ENCODE measurements around the gene FMNL3.

GRCh38 chr12:49702009-49702408, 5.2 kb downstream of the FMNL3 start:
- no peak for TF ChIP-seq PATZ1 (CRISPR knock-in tag; IDR thresholded peaks at IDR 0.05; ENCODE audit: borderline replicate concordance)
- TF ChIP-seq ZFP30 (CRISPR knock-in tag; IDR thresholded peaks at IDR 0.05), result no peak
- TF ChIP-seq POU6F1 (CRISPR knock-in tag; IDR thresholded peaks at IDR 0.05; ENCODE audit: borderline replicate concordance, low read depth), result no peak
- TF ChIP-seq CSDC2 (CRISPR knock-in tag; IDR thresholded peaks at IDR 0.05), result no peak
- no peak for TF ChIP-seq ZFP3 (CRISPR knock-in tag; IDR thresholded peaks at IDR 0.05)
- TF ChIP-seq RARB (CRISPR knock-in tag; IDR thresholded peaks at IDR 0.05), result no peak
- no peak for TF ChIP-seq OSR1 (CRISPR knock-in tag; IDR thresholded peaks at IDR 0.05)

Measured in SK-N-SH treated with all-trans-retinoic acid at 6 μM for 48 hours (cell line).